Stomach (tissue), 9 donors: ENCODE data around the gene PAOX. TPM values are rescaled to one million over a fixed set of nuclear protein-coding genes. Genes with fewer than 3 reads are reported as not detected.
A peak's percentile ranks its signal among the peaks of the same experiment; 100 is the strongest.

Experiments
- DNase-seq, 2 donors: peaks; one replicate each; pipeline versions ENCODE4 v3.0.0 to v3.0.0-alpha.2; 2013 to 2019
- H3K27ac ChIP-seq, 5 donors: fragments of 200-600 bp in 4 of 5; sonication (generic) in 4 of 5; one replicate each; pipeline ENCODE4 v1.5.1; 2013 to 2019; ENCODE audit warnings: mild to moderate bottlenecking in 1 of 5, moderate library complexity in 1 of 5
- H3K27me3 ChIP-seq, 3 donors: fragments of 200-600 bp; sonication (generic); one replicate each; pipeline ENCODE4 v1.5.1; 2017 to 2019; ENCODE audit warnings: mixed run types in 1 of 3
- H3K36me3 ChIP-seq, 4 donors: fragments of 200-600 bp; sonication (generic); 1 replicate in 3 of 4; 2 replicates in 1 of 4; pipeline ENCODE4 v1.5.1; 2016 to 2019
- H3K4me1 ChIP-seq, 4 donors: fragments of 200-600 bp; sonication (generic); one replicate each; pipeline ENCODE4 v1.5.1; 2016 to 2019
- H3K4me3 ChIP-seq, 4 donors: fragments of 200-600 bp; sonication (generic) in 3 of 4; one replicate each; pipeline ENCODE4 v1.5.1; 2016 to 2019; ENCODE audit warnings: mild to moderate bottlenecking in 1 of 4
- H3K9me3 ChIP-seq, 4 donors: fragments of 200-600 bp; sonication (generic); one replicate each; pipeline ENCODE4 v1.5.1; 2016 to 2019
- CTCF ChIP-seq, 7 experiments: fragments of 450-650 bp in 4 of 7; fragments of 200-600 bp in 3 of 7; sonication (generic) in 3 of 7; IDR thresholded peaks; one replicate each; pipeline ENCODE4 v1.5.1; 2016 to 2019; ENCODE audit warnings: antibody characterized with exemption in 7 of 7, control low read depth in 2 of 7, mild to moderate bottlenecking in 1 of 7
- EP300 ChIP-seq: sonication (generic); formaldehyde crosslinking; IDR thresholded peaks from one replicate; pipeline ENCODE4 v1.6.1; 2017; ENCODE audit warnings: antibody characterized with exemption
- POLR2A ChIP-seq, 4 donors: fragments of 450-650 bp; IDR thresholded peaks; one replicate each; pipeline ENCODE4 v1.6.1; 2016; ENCODE audit warnings: antibody characterized with exemption in 4 of 4, control low read depth in 2 of 4, mild to moderate bottlenecking in 1 of 4, moderate library complexity in 1 of 4
- POLR2AphosphoS5 ChIP-seq, 3 donors: sonication (generic); formaldehyde crosslinking; IDR thresholded peaks; one replicate each; pipeline ENCODE4 v1.6.1; 2016; ENCODE audit warnings: antibody characterized with exemption in 3 of 3
- WGBS, 5 donors: extraction: QIAGEN DNeasy Blood & Tissue Kit in 3 of 5; methylation state at CpG; one replicate each; pipeline versions ENCODE4 v1.1.5 to v1.1.7; 2013 to 2018; 5-methylcytosine and 5-hydroxymethylcytosine counted together
- intact Hi-C: fragments of 100-400 bp; cut with DNase I; formaldehyde crosslinking; loops from one replicate; pipeline ENCODE4 v1.15.1; 2023; ENCODE audit warnings: low total_unique reads
- polyA plus RNA-seq, 3 donors: library from polyadenylated mRNA; stranded (reverse); fragments of 200-250 nt; gene quantifications; one replicate each; pipeline ENCODE4 v1.2.3, GENCODE V29; 2013
- total RNA-seq, 5 donors: library from RNA; depleted of rRNA; stranded (reverse); fragments of >200 nt; gene quantifications; one replicate each; pipeline versions ENCODE4 v1.1.0 to v1.2.3, GENCODE V29; 2014 to 2016
- donor health status: healthy with polysubstance abuse.
- donor health status: Bipolar disorder and iron deficiency.
- donor health status: healthy.

The PAOX gene
- total and polyA plus RNA-seq, 8 donors, result 3.3 to 40.0 (median 11.5) TPM

GRCh38 chr10:133361227-133361626 is 17.8 kb upstream of the PAOX start:
- H3K27me3 ChIP-seq, result peaks cover 0 to 11% (median 0%) of the 10 kb centered on the region in 3 donors
- no peak overlapping the region for H3K4me3 ChIP-seq
- intact Hi-C loops, result no loop called here
- TF ChIP-seq POLR2AphosphoS5 (IDR thresholded peaks at IDR 0.05) (no peak), CTCF (IDR thresholded peaks at IDR 0.05) (no peak), POLR2A (IDR thresholded peaks at IDR 0.05) (no peak), EP300 (no peak)
- no peaks in the 10 kb centered on the region for H3K9me3 ChIP-seq
- H3K4me1 ChIP-seq, result peaks cover 23 to 55% (median 42%) of the 10 kb centered on the region in 4 donors
- 90 to 96% (median 94%) methylated on average over 5 of the region's 5 CpGs for WGBS, 5 donors
- no peak overlapping the region for H3K27ac ChIP-seq
- DNase-seq, result no peak
- H3K36me3 ChIP-seq, result peaks cover 30 to 49% (median 48%) of the 10 kb centered on the region in 4 donors

GRCh38 chr10:133361773-133362441 is 17.2 kb upstream of the PAOX start:
- Histone ChIP-seq H3K4me3 (no peak overlapping the region), H3K36me3 (peaks cover 35 to 56% (median 55%) of the 10 kb centered on the region in 4 donors)
- TF ChIP-seq POLR2AphosphoS5 (IDR thresholded peaks at IDR 0.05) (no peak), POLR2A (IDR thresholded peaks at IDR 0.05) (no peak), CTCF (IDR thresholded peaks at IDR 0.05) (no peak), EP300 (no peak)

GRCh38 chr10:133362846-133363245 is 16.2 kb upstream of the PAOX start:
- 88 to 95% (median 94%) methylated on average over 8 to 13 of the region's 13 CpGs for WGBS, 5 donors
- intact Hi-C loops, result no loop called here
- H3K27ac ChIP-seq, result no peak overlapping the region
- DNase-seq, result no peak
- no peaks in the 10 kb centered on the region for H3K9me3 ChIP-seq
- H3K36me3 ChIP-seq, result peaks cover 35 to 66% (median 59%) of the 10 kb centered on the region in 4 donors
- TF ChIP-seq POLR2AphosphoS5 (IDR thresholded peaks at IDR 0.05) (no peak), EP300 (no peak), POLR2A (IDR thresholded peaks at IDR 0.05) (no peak), CTCF (IDR thresholded peaks at IDR 0.05) (no peak)
- H3K27me3 ChIP-seq, result no peaks in the 10 kb centered on the region
- peaks cover 12 to 39% (median 27%) of the 10 kb centered on the region in 4 donors for H3K4me1 ChIP-seq
- no peak overlapping the region for H3K4me3 ChIP-seq

More at GRCh38 chr10:133361773-133362441, 17.2 kb upstream of the PAOX start:
- H3K27me3 ChIP-seq, result peaks cover 0 to 4% (median 0%) of the 10 kb centered on the region in 3 donors
- intact Hi-C loops, result no loop called here
- no peaks in the 10 kb centered on the region for H3K9me3 ChIP-seq
- no peak for DNase-seq
- H3K4me1 ChIP-seq, result peaks cover 17 to 49% (median 35%) of the 10 kb centered on the region in 4 donors
- no peak overlapping the region for H3K27ac ChIP-seq
- 77 to 84% (median 82%) methylated on average over 18 of the region's 18 CpGs for WGBS, 5 donors

DNA sequence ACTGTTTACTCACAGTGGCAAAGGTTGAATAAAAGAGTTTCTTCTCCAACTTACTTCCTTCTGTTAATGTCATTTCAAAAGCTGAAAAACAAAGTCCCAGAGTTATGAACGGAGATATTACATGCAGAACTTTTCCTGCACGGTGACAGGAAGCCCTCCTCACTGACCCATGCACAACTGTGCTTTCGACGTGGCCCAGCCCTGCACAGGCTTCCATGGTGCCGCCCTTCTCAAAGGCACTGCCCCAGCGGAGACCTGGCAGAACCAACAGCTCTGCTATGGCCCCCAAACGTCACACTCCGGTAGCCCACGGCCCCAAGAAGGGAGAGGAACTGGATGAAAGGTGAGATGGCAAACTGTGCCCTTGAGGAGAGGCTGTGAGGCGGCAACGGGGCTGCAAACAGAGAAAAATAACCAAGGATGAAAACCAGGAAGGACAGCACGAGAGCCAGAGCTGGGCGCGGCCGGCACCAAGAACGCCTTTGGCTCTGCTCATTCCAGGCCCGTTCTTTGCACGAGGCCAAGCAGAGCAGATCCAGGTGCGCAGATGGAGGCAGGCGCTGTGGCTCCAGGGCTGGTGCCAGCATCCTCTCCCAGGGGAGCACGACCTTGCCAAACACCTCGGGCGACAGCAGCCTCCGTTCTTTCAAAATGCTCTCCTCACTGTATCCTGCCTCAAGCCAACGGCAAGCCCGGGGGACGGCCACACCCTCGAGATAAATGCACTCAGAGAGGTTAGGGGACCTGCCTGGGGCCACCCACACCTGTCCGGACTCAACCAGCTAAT is 14.2 kb upstream of the PAOX start:
- Histone ChIP-seq H3K4me3 (no peak overlapping the region), H3K9me3 (no peaks in the 10 kb centered on the region), H3K27ac (peak overlapping the region in 2 of 5 donors; percentile 31 to 48), H3K27me3 (no peaks in the 10 kb centered on the region), H3K36me3 (peaks cover 53 to 85% (median 79%) of the 10 kb centered on the region in 4 donors), H3K4me1 (peaks cover 7 to 22% (median 16%) of the 10 kb centered on the region in 4 donors)
- 54 to 71% (median 58%) methylated on average over 26 to 29 of the region's 29 CpGs for WGBS, 5 donors
- TF ChIP-seq POLR2A (IDR thresholded peaks at IDR 0.05) (no peak), EP300 (no peak), CTCF (IDR thresholded peaks at IDR 0.05) (no peak), POLR2AphosphoS5 (IDR thresholded peaks at IDR 0.05) (no peak)
- intact Hi-C loops, result no loop called here
- peak; percentile 38 to 59 for DNase-seq
